Heart right ventricle (tissue), 16 donors: ENCODE data around the gene LRRC8C. TPM values are rescaled to one million over a fixed set of nuclear protein-coding genes. Genes with fewer than 3 reads are reported as not detected.

Source experiments
- ATAC-seq, 8 donors: fragments of 200-7000 bp; cut with Tn5 transposase; one replicate each; pipeline ENCODE4 v1.9.1; 2020; ENCODE audit warnings: mild to moderate bottlenecking in 8 of 8, moderate library complexity in 8 of 8, moderate number of reproducible peaks in 1 of 8
- DNase-seq, 2 donors: peaks; one replicate each; pipeline ENCODE4 v3.0.0-alpha.2; 2020
- H3K27ac ChIP-seq, 10 donors: fragments of 200-600 bp; sonication (generic) in 2 of 10; one replicate each; pipeline versions ENCODE4 v1.5.0 to v1.8.0; 2020 to 2022; ENCODE audit warnings: mild to moderate bottlenecking in 3 of 10
- H3K27me3 ChIP-seq, 7 donors: fragments of 200-600 bp; one replicate each; pipeline ENCODE4 v1.8.0; 2021 to 2022; ENCODE audit warnings: mild to moderate bottlenecking in 2 of 7
- H3K36me3 ChIP-seq, 9 donors: fragments of 200-600 bp; sonication (generic) in 1 of 9; one replicate each; pipeline versions ENCODE4 v1.5.0 to v1.8.0; 2020 to 2022; ENCODE audit warnings: mild to moderate bottlenecking in 2 of 9
- H3K4me1 ChIP-seq, 9 donors: fragments of 200-600 bp; sonication (generic) in 1 of 9; one replicate each; pipeline versions ENCODE4 v1.5.0 to v1.8.0; 2020 to 2022; ENCODE audit warnings: mild to moderate bottlenecking in 4 of 9
- H3K4me3 ChIP-seq, 10 donors: fragments of 200-600 bp; sonication (generic) in 2 of 10; one replicate each; pipeline versions ENCODE4 v1.5.0 to v1.8.0; 2020 to 2022; ENCODE audit warnings: mild to moderate bottlenecking in 7 of 10, moderate library complexity in 2 of 10
- H3K9me3 ChIP-seq, 11 donors: fragments of 200-600 bp in 10 of 11; sonication (generic) in 2 of 11; one replicate each; pipeline versions ENCODE4 v1.5.0 to v1.8.0; 2013 to 2022; ENCODE audit warnings: mild to moderate bottlenecking in 2 of 11, control low read depth in 1 of 11, moderate library complexity in 1 of 11
- CTCF ChIP-seq, 9 donors: fragments of 200-600 bp; sonication (generic) in 2 of 9; IDR thresholded peaks; one replicate each; pipeline versions ENCODE4 v1.5.0 to v1.8.0; 2021 to 2022; ENCODE audit warnings: antibody characterized with exemption in 9 of 9, mild to moderate bottlenecking in 5 of 9, moderate library complexity in 1 of 9
- WGBS, 2 donors: extraction: QIAGEN DNeasy Blood & Tissue Kit; methylation state at CpG; one replicate each; pipeline ENCODE4 v1.1.7; 2013; ENCODE audit warnings: inconsistent platforms in 1 of 2; 5-methylcytosine and 5-hydroxymethylcytosine counted together
- intact Hi-C, 10 donors: fragments of 100-400 bp; cut with DNase I; formaldehyde crosslinking; loops; one replicate each; pipeline versions ENCODE4 v1.11.1 to v1.14.2; 2022
- long read RNA-seq, 3 donors: library from polyadenylated mRNA; unstranded; transcript quantifications; one replicate each; pipeline ENCODE4 v2.0.0, GENCODE V29; 2020 to 2021
- polyA plus RNA-seq, 2 donors: library from polyadenylated mRNA; stranded (reverse); fragments of 200-250 nt; gene quantifications; one replicate each; pipeline ENCODE4 v1.2.3, GENCODE V29; 2013
- total RNA-seq, 10 donors: library from RNA; stranded (reverse); fragmentation: NEBNext Ultra II Directional in 3 of 10; extraction: Animal tissue kit (Norgen Biotek cat#: 25700) in 3 of 10; gene quantifications; one replicate each; pipeline versions ENCODE4 v1.2.1 to v1.2.4, GENCODE V29; 2021 to 2023
- donor health status: Arrhythmogenic right ventricular cardiomyopathy.
- donor health status: ischemic (EF 13 %, LVEDD 7.1; RV severe dilation, severe dysfunction).
- donor health status: healthy with polysubstance abuse.
- donor health status: DM: no; HTN: yes; CAD: no.
- donor health status: DM: no; HTN: no; CAD: no.
- donor health status: ischemic (EF 25% LVEDD 6.9; RV normal size, moderate dysfunction).
- donor health status: ischemic (EF 25% LVEDD 5.7; RV mildly dilated, moderate dysfunction).
- donor health status: healthy.
- donor health status: DM: yes; HTN: yes; CAD: no.
- donor health status: Ischemic cardiomyopathy.
- donor health status: ischemic (EF 35%, LVEDD 5.7; RV mildly dilated, moderate dysfunction).
- donor health status: nonischemic (EF 11% LVEDD 7.7; RV severe dilation, severe dysfunction).
- donor health status: DM: yes; HTN: yes; CAD: no.
- donor health status: PGD.
- donor health status: ischemic (EF 29% LVEDD 5.4; RV normal size, mild dysfunction).
- donor health status: nonischemic (EF 23%, LVEDD 6.1; RV moderate dilation, normal function).

LRRC8C gene
- 10 to 100 TPM in 2 of 10 donors, 1 to 10 TPM in 8; 5.6 to 12.3 (median 8.3) TPM for total RNA-seq
- polyA plus RNA-seq: 1 to 10 TPM; 3.7 to 5.9 TPM
- long read RNA-seq, donor 1, full-length matches to known transcripts: 8 of 8 reads
- long read RNA-seq, donor 1, partial matches to known transcripts: 0 of 8 reads
- long read RNA-seq, donor 1, other reads (novel, unspliced or antisense): 0 of 8 reads
- long read RNA-seq, donor 2, full-length matches to known transcripts: 4 of 5 reads
- long read RNA-seq, donor 2, partial matches to known transcripts: 0 of 5 reads
- long read RNA-seq, donor 2, other reads (novel, unspliced or antisense): 1 of 5 reads
- long read RNA-seq, donor 3, full-length matches to known transcripts: 19 of 22 reads
- long read RNA-seq, donor 3, partial matches to known transcripts: 2 of 22 reads
- long read RNA-seq, donor 3, other reads (novel, unspliced or antisense): 1 of 22 reads

- TF ChIP-seq CTCF (IDR thresholded peaks at IDR 0.05): peak; percentile 29 to 84 (median 65)
- Histone ChIP-seq H3K27ac (peak within 1 kb of the TSS; percentile 93 to 99 (median 98)), H3K9me3 (no peaks in the 10 kb centered on the region), H3K27me3 (no peaks in the 10 kb centered on the region), H3K4me3 (peak within 1 kb of the TSS; percentile 57 to 99 (median 96)), H3K36me3 (peaks cover 0 to 6% (median 0%) of the 10 kb centered on the region in 9 donors), H3K4me1 (peaks cover 10 to 77% (median 57%) of the 10 kb centered on the region in 9 donors)
- intact Hi-C loops: loop anchor here (1.0 to 10.0 kb wide), 8 partner anchors 60 to 362 kb away; partner anchors contain the start of gene ZNF326 (in 2 of the 10)
- ATAC-seq (peak; percentile 88 to 96 (median 94)), DNase-seq (peak; percentile 88 to 92)
- 0% methylated on average over 72 to 75 of the region's 76 CpGs for WGBS, 2 donors
Measured at GRCh38 chr1:89632657-89633247, at the start of gene LRRC8C. LRRC8C (plus strand) TSS chr1:89633120; CDS start chr1:89686474, 53,354 bp downstream.

- no peak for DNase-seq
Measured at GRCh38 chr1:89584211-89584610, 48.7 kb upstream of the LRRC8C start.

GRCh38 chr1:89584781-89585180 is 48.1 kb upstream of the LRRC8C start:
- H3K27ac ChIP-seq: no peak overlapping the region
- intact Hi-C loops: no loop called here
- TF ChIP-seq CTCF (IDR thresholded peaks at IDR 0.05): no peak
- WGBS, 2 donors: 92 to 93% methylated on average over 3 of the region's 3 CpGs
- DNase-seq (no peak), ATAC-seq (no peak)
- no peaks in the 10 kb centered on the region for H3K27me3 ChIP-seq
- H3K4me3 ChIP-seq: no peak overlapping the region
- H3K4me1 ChIP-seq: peaks cover 0 to 7% (median 3%) of the 10 kb centered on the region in 9 donors
- H3K36me3 ChIP-seq: peaks cover 0 to 65% (median 9%) of the 10 kb centered on the region in 9 donors
- H3K9me3 ChIP-seq: no peaks in the 10 kb centered on the region

More at GRCh38 chr1:89584211-89584610, 48.7 kb upstream of the LRRC8C start:
- Histone ChIP-seq H3K4me3 (no peak overlapping the region), H3K36me3 (peaks cover 0 to 71% (median 9%) of the 10 kb centered on the region in 9 donors), H3K9me3 (no peaks in the 10 kb centered on the region), H3K27me3 (no peaks in the 10 kb centered on the region), H3K4me1 (peaks cover 0 to 2% (median 0%) of the 10 kb centered on the region in 9 donors), H3K27ac (no peak overlapping the region)
- intact Hi-C loops: no loop called here
- ATAC-seq: no peak
- WGBS, 2 donors: 95 to 99% methylated on average over 2 of the region's 2 CpGs
- no peak for TF ChIP-seq CTCF (IDR thresholded peaks at IDR 0.05)

- H3K27me3 ChIP-seq: no peaks in the 10 kb centered on the region
- no peak for TF ChIP-seq CTCF (IDR thresholded peaks at IDR 0.05)
- H3K4me3 ChIP-seq: no peak overlapping the region
- no peak overlapping the region for H3K27ac ChIP-seq
- WGBS, 2 donors: 92 to 94% methylated on average over 4 of the region's 4 CpGs
- intact Hi-C loops: no loop called here
- H3K4me1 ChIP-seq: peaks cover 0 to 21% (median 12%) of the 10 kb centered on the region in 9 donors
- no peaks in the 10 kb centered on the region for H3K9me3 ChIP-seq
- DNase-seq: no peak
- peaks cover 0 to 38% (median 2%) of the 10 kb centered on the region in 9 donors for H3K36me3 ChIP-seq
- no peak for ATAC-seq
Measured at GRCh38 chr1:89587729-89588161, 45.2 kb upstream of the LRRC8C start.
